HEK293 (cell line): ENCODE measurements around the gene SELENOI.

ENCODE experiments used
- OVOL3 ChIP-seq: fragments of 450-650 bp; formaldehyde crosslinking; IDR thresholded peaks from 2 replicates; pipeline ENCODE4 v1.5.1; 2016; ENCODE audit warnings: missing biosample characterization, missing genetic modification characterization
- SP3 ChIP-seq: fragments of 450-650 bp; formaldehyde crosslinking; IDR thresholded peaks from 2 replicates; pipeline ENCODE4 v1.5.1; 2016; ENCODE audit warnings: missing biosample characterization, missing genetic modification characterization
- ZBTB21 ChIP-seq: fragments of 450-650 bp; formaldehyde crosslinking; IDR thresholded peaks from 2 replicates; pipeline ENCODE4 v1.5.1; 2017; ENCODE audit warnings: missing biosample characterization, missing genetic modification characterization
- ZBTB8A ChIP-seq: fragments of 450-650 bp; formaldehyde crosslinking; IDR thresholded peaks from 2 replicates; pipeline ENCODE4 v1.5.1; 2016; ENCODE audit warnings: missing biosample characterization, missing genetic modification characterization
- ZNF112 ChIP-seq: fragments of 450-650 bp; formaldehyde crosslinking; IDR thresholded peaks from 2 replicates; pipeline ENCODE4 v1.5.0; 2017; ENCODE audit warnings: missing biosample characterization, missing genetic modification characterization
- ZNF174 ChIP-seq: fragments of 450-650 bp; formaldehyde crosslinking; IDR thresholded peaks from 2 replicates; pipeline ENCODE4 v1.5.0; 2017; ENCODE audit warnings: missing biosample characterization, mild to moderate bottlenecking, missing genetic modification characterization
- ZNF266 ChIP-seq: fragments of 450-650 bp; formaldehyde crosslinking; IDR thresholded peaks from 2 replicates; pipeline ENCODE4 v1.5.1; 2016; ENCODE audit warnings: missing biosample characterization, missing genetic modification characterization, low read depth
- ZNF433 ChIP-seq: fragments of 450-650 bp; formaldehyde crosslinking; IDR thresholded peaks from 2 replicates; pipeline ENCODE4 v1.5.1; 2016; ENCODE audit warnings: missing biosample characterization, missing genetic modification characterization, low read depth
- ZNF510 ChIP-seq: fragments of 450-650 bp; formaldehyde crosslinking; IDR thresholded peaks from 2 replicates; pipeline ENCODE4 v1.5.1; 2018; ENCODE audit warnings: mild to moderate bottlenecking, missing genetic modification characterization, missing biosample characterization; ENCODE audit not compliant: insufficient replicate concordance
- ZNF792 ChIP-seq: fragments of 450-650 bp; formaldehyde crosslinking; IDR thresholded peaks from 2 replicates; pipeline ENCODE4 v1.5.1; 2016; ENCODE audit warnings: missing biosample characterization, missing genetic modification characterization
- TF ChIP-seq, protein P1 (sequence below): fragments of 450-650 bp; formaldehyde crosslinking; IDR thresholded peaks from 2 replicates; pipeline ENCODE4 v1.5.1; 2016; ENCODE audit warnings: missing biosample characterization, missing genetic modification characterization, borderline replicate concordance
- TF ChIP-seq, protein P2 (sequence below): fragments of 450-650 bp; formaldehyde crosslinking; IDR thresholded peaks from 2 replicates; pipeline ENCODE4 v1.5.1; 2017; ENCODE audit warnings: missing biosample characterization, missing genetic modification characterization
- TF ChIP-seq, protein P3 (sequence below): fragments of 450-650 bp; formaldehyde crosslinking; IDR thresholded peaks from 2 replicates; pipeline ENCODE4 v1.5.1; 2016; ENCODE audit warnings: missing biosample characterization, missing genetic modification characterization
- TF ChIP-seq, protein P4 (sequence below): fragments of 450-650 bp; formaldehyde crosslinking; IDR thresholded peaks from 2 replicates; pipeline ENCODE4 v1.5.1; 2016; ENCODE audit warnings: missing biosample characterization, missing genetic modification characterization
- TF ChIP-seq, protein P5 (sequence below): IDR thresholded peaks from 2 replicates; pipeline ENCODE4 v1.6.1; 2011; ENCODE audit warnings: mild to moderate bottlenecking, low read depth, low read length, borderline replicate concordance
- TF ChIP-seq, protein P6 (sequence below): fragments of 450-650 bp; formaldehyde crosslinking; IDR thresholded peaks from 2 replicates; pipeline ENCODE4 v1.5.1; 2017; ENCODE audit warnings: missing biosample characterization, missing genetic modification characterization

Gene SELENOI

DNA sequence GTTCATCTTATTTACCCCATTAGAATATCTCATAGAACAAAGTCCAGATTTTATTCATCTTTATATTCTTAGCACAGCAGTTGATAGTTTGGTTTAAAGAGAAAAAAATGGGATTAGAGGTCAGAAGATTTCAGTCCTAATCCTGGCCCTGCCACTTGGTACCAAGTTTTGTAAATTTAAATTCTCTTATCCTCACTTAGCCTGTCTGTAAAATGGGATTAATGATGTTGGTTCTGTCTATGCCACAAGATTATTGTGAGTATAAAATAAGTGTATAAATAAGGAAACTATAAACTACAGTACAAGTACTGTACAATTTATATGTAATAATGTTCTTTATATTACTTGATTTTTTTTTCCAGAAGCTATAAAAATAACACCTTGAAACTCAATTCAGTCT is 38.7 kb downstream of the SELENOI start (continued):
- TF ChIP-seq, protein P1, sequence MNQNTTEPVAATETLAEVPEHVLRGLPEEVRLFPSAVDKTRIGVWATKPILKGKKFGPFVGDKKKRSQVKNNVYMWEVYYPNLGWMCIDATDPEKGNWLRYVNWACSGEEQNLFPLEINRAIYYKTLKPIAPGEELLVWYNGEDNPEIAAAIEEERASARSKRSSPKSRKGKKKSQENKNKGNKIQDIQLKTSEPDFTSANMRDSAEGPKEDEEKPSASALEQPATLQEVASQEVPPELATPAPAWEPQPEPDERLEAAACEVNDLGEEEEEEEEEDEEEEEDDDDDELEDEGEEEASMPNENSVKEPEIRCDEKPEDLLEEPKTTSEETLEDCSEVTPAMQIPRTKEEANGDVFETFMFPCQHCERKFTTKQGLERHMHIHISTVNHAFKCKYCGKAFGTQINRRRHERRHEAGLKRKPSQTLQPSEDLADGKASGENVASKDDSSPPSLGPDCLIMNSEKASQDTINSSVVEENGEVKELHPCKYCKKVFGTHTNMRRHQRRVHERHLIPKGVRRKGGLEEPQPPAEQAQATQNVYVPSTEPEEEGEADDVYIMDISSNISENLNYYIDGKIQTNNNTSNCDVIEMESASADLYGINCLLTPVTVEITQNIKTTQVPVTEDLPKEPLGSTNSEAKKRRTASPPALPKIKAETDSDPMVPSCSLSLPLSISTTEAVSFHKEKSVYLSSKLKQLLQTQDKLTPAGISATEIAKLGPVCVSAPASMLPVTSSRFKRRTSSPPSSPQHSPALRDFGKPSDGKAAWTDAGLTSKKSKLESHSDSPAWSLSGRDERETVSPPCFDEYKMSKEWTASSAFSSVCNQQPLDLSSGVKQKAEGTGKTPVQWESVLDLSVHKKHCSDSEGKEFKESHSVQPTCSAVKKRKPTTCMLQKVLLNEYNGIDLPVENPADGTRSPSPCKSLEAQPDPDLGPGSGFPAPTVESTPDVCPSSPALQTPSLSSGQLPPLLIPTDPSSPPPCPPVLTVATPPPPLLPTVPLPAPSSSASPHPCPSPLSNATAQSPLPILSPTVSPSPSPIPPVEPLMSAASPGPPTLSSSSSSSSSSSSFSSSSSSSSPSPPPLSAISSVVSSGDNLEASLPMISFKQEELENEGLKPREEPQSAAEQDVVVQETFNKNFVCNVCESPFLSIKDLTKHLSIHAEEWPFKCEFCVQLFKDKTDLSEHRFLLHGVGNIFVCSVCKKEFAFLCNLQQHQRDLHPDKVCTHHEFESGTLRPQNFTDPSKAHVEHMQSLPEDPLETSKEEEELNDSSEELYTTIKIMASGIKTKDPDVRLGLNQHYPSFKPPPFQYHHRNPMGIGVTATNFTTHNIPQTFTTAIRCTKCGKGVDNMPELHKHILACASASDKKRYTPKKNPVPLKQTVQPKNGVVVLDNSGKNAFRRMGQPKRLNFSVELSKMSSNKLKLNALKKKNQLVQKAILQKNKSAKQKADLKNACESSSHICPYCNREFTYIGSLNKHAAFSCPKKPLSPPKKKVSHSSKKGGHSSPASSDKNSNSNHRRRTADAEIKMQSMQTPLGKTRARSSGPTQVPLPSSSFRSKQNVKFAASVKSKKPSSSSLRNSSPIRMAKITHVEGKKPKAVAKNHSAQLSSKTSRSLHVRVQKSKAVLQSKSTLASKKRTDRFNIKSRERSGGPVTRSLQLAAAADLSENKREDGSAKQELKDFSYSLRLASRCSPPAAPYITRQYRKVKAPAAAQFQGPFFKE (tag by site-specific recombination): no peak
- TF ChIP-seq, protein P2, sequence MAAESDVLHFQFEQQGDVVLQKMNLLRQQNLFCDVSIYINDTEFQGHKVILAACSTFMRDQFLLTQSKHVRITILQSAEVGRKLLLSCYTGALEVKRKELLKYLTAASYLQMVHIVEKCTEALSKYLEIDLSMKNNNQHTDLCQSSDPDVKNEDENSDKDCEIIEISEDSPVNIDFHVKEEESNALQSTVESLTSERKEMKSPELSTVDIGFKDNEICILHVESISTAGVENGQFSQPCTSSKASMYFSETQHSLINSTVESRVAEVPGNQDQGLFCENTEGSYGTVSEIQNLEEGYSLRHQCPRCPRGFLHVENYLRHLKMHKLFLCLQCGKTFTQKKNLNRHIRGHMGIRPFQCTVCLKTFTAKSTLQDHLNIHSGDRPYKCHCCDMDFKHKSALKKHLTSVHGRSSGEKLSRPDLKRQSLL (tag by site-specific recombination): no peak
- TF ChIP-seq, protein P3, sequence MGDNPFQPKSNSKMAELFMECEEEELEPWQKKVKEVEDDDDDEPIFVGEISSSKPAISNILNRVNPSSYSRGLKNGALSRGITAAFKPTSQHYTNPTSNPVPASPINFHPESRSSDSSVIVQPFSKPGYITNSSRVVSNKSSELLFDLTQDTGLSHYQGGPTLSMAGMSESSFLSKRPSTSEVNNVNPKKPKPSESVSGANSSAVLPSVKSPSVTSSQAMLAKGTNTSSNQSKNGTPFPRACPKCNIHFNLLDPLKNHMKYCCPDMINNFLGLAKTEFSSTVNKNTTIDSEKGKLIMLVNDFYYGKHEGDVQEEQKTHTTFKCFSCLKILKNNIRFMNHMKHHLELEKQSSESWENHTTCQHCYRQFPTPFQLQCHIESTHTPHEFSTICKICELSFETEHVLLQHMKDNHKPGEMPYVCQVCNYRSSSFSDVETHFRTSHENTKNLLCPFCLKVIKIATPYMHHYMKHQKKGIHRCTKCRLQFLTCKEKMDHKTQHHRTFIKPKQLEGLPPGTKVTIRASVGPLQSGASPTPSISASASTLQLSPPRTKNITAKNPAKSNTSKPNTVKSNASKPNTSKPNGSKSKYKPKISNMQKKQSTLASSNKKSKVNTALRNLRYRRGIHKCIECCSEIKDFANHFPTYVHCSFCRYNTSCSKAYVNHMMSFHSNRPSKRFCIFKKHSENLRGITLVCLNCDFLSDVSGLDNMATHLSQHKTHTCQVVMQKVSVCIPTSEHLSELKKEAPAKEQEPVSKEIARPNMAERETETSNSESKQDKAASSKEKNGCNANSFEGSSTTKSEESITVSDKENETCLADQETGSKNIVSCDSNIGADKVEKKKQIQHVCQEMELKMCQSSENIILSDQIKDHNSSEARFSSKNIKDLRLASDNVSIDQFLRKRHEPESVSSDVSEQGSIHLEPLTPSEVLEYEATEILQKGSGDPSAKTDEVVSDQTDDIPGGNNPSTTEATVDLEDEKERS (tag by site-specific recombination): no peak
- no peak for TF ChIP-seq OVOL3 (tag by site-specific recombination)
- TF ChIP-seq ZNF510: no peak
- TF ChIP-seq SP3 (tag by site-specific recombination): no peak
- no peak for TF ChIP-seq ZNF266 (tag by site-specific recombination)
- no peak for TF ChIP-seq ZBTB21
- TF ChIP-seq, protein P4, sequence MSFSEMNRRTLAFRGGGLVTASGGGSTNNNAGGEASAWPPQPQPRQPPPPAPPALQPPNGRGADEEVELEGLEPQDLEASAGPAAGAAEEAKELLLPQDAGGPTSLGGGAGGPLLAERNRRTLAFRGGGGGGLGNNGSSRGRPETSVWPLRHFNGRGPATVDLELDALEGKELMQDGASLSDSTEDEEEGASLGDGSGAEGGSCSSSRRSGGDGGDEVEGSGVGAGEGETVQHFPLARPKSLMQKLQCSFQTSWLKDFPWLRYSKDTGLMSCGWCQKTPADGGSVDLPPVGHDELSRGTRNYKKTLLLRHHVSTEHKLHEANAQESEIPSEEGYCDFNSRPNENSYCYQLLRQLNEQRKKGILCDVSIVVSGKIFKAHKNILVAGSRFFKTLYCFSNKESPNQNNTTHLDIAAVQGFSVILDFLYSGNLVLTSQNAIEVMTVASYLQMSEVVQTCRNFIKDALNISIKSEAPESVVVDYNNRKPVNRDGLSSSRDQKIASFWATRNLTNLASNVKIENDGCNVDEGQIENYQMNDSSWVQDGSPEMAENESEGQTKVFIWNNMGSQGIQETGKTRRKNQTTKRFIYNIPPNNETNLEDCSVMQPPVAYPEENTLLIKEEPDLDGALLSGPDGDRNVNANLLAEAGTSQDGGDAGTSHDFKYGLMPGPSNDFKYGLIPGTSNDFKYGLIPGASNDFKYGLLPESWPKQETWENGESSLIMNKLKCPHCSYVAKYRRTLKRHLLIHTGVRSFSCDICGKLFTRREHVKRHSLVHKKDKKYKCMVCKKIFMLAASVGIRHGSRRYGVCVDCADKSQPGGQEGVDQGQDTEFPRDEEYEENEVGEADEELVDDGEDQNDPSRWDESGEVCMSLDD: no peak
- no peak for TF ChIP-seq ZBTB8A (tag by site-specific recombination)
- no peak for TF ChIP-seq ZNF433 (tag by site-specific recombination)
- no peak for TF ChIP-seq ZNF792 (tag by site-specific recombination)
- no peak for TF ChIP-seq ZNF112 (tag by site-specific recombination)
- TF ChIP-seq, protein P5, sequence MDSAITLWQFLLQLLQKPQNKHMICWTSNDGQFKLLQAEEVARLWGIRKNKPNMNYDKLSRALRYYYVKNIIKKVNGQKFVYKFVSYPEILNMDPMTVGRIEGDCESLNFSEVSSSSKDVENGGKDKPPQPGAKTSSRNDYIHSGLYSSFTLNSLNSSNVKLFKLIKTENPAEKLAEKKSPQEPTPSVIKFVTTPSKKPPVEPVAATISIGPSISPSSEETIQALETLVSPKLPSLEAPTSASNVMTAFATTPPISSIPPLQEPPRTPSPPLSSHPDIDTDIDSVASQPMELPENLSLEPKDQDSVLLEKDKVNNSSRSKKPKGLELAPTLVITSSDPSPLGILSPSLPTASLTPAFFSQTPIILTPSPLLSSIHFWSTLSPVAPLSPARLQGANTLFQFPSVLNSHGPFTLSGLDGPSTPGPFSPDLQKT: no peak
- TF ChIP-seq, protein P6, sequence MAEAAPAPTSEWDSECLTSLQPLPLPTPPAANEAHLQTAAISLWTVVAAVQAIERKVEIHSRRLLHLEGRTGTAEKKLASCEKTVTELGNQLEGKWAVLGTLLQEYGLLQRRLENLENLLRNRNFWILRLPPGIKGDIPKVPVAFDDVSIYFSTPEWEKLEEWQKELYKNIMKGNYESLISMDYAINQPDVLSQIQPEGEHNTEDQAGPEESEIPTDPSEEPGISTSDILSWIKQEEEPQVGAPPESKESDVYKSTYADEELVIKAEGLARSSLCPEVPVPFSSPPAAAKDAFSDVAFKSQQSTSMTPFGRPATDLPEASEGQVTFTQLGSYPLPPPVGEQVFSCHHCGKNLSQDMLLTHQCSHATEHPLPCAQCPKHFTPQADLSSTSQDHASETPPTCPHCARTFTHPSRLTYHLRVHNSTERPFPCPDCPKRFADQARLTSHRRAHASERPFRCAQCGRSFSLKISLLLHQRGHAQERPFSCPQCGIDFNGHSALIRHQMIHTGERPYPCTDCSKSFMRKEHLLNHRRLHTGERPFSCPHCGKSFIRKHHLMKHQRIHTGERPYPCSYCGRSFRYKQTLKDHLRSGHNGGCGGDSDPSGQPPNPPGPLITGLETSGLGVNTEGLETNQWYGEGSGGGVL: no peak
- no peak for TF ChIP-seq ZNF174
